OCI-LY1 (cell line): Measurements from ENCODE around the gene SLCO2A1.

Source experiments
- H2AFZ ChIP-seq: fragments of 200-600 bp; sonication (generic), shearing (Covaris generic); 2 replicates; pipeline ENCODE4 v1.6.0; 2014; ENCODE audit warnings: antibody characterized with exemption, mild to moderate bottlenecking, low read length
- H3F3A ChIP-seq: fragments of 200-600 bp; sonication (generic), shearing (Covaris generic); 2 replicates; pipeline ENCODE4 v1.6.0; 2014; ENCODE audit warnings: mild to moderate bottlenecking, antibody characterized with exemption, low read length, moderate library complexity; ENCODE audit not compliant: insufficient read depth
- H3K27ac ChIP-seq: fragments of 200-600 bp; sonication (generic); 2 replicates; pipeline ENCODE4 v1.5.1; 2014; ENCODE audit warnings: low read length, mixed run types, mild to moderate bottlenecking, low read depth; ENCODE audit not compliant: poor library complexity, severe bottlenecking
- H3K27me3 ChIP-seq: fragments of 200-600 bp; sonication (generic); 2 replicates; pipeline ENCODE4 v1.6.0; 2014; ENCODE audit warnings: antibody characterized with exemption, mild to moderate bottlenecking, low read length, moderate library complexity; ENCODE audit not compliant: insufficient read depth
- H3K36me3 ChIP-seq: fragments of 200-600 bp; sonication (generic); 2 replicates; pipeline ENCODE4 v1.6.1; 2014; ENCODE audit warnings: mild to moderate bottlenecking, antibody characterized with exemption, low read length, moderate library complexity, mixed read lengths; ENCODE audit not compliant: insufficient read depth
- H3K4me1 ChIP-seq: fragments of 200-600 bp; sonication (generic); 2 replicates; pipeline ENCODE4 v1.5.1; 2014; ENCODE audit warnings: mild to moderate bottlenecking, low read length, moderate library complexity; ENCODE audit not compliant: insufficient read depth, severe bottlenecking
- H3K4me2 ChIP-seq: fragments of 200-600 bp; sonication (generic), shearing (Covaris generic); 2 replicates; pipeline ENCODE4 v1.6.1; 2014; ENCODE audit warnings: low read length
- H3K4me3 ChIP-seq: fragments of 200-600 bp; sonication (generic); 2 replicates; pipeline ENCODE4 v1.5.1; 2014; ENCODE audit warnings: low read length, low read depth, mild to moderate bottlenecking, mixed read lengths; ENCODE audit not compliant: poor library complexity, severe bottlenecking
- H3K79me2 ChIP-seq: fragments of 200-600 bp; shearing (Covaris generic); 2 replicates; pipeline ENCODE4 v1.6.1; 2016; ENCODE audit warnings: mixed run types, low read length, mixed read lengths; ENCODE audit not compliant: insufficient read depth
- H3K9ac ChIP-seq: fragments of 200-600 bp; sonication (generic), shearing (Covaris generic); 2 replicates; pipeline ENCODE4 v1.6.1; 2014; ENCODE audit warnings: mild to moderate bottlenecking, low read length, mixed read lengths
- H3K9me2 ChIP-seq: fragments of 200-600 bp; sonication (generic), shearing (Covaris generic); 2 replicates; pipeline ENCODE4 v1.6.1; 2014; ENCODE audit warnings: low read depth, mild to moderate bottlenecking, low read length, mixed read lengths
- H3K9me3 ChIP-seq: fragments of 200-600 bp; shearing (Covaris generic); 2 replicates; pipeline ENCODE4 v1.6.1; 2014; ENCODE audit warnings: low read length, mixed read lengths
- H4K20me1 ChIP-seq: fragments of 200-600 bp; sonication (generic), shearing (Covaris generic); 2 replicates; pipeline ENCODE4 v1.6.0; 2016; ENCODE audit warnings: mild to moderate bottlenecking, low read length; ENCODE audit not compliant: insufficient read depth
- CTCF ChIP-seq: fragments of 200-600 bp; sonication (generic), shearing (Covaris generic); IDR thresholded peaks from 2 replicates; pipeline ENCODE4 v1.5.1; 2017; ENCODE audit warnings: mild to moderate bottlenecking, antibody characterized with exemption, low read length, moderate library complexity, mixed read lengths
- EZH2 ChIP-seq: fragments of 200-600 bp; sonication (generic), shearing (Covaris generic); IDR thresholded peaks from 2 replicates; pipeline ENCODE4 v1.8.0; 2017; ENCODE audit warnings: borderline replicate concordance, mixed run types, mild to moderate bottlenecking, antibody characterized with exemption, low read length, moderate library complexity, mixed read lengths

SLCO2A1 gene

GRCh38 chr3:133954717-133955360 lies 74.9 kb downstream of the SLCO2A1 start:
- Histone ChIP-seq H3K9me3 (no peaks in the 10 kb centered on the region), H4K20me1 (no peaks in the 10 kb centered on the region), H3K27me3 (peaks cover 17% of the 10 kb centered on the region), H3K9ac (no peak overlapping the region), H3K79me2 (no peaks in the 10 kb centered on the region), H3K27ac (no peak overlapping the region), H3K36me3 (no peaks in the 10 kb centered on the region), H3K4me1 (no peaks in the 10 kb centered on the region), H2AFZ (no peak overlapping the region), H3K4me2 (no peak overlapping the region), H3K9me2 (no peaks in the 10 kb centered on the region), H3F3A (no peaks in the 10 kb centered on the region), H3K4me3 (no peak overlapping the region)
- TF ChIP-seq CTCF, result no peak
- TF ChIP-seq EZH2, result no peak

- no peak overlapping the region for H3K27ac ChIP-seq
- no peaks in the 10 kb centered on the region for H4K20me1 ChIP-seq
- H3F3A ChIP-seq, result no peaks in the 10 kb centered on the region
- no peaks in the 10 kb centered on the region for H3K9me3 ChIP-seq
- H3K4me3 ChIP-seq, result no peak overlapping the region
- no peaks in the 10 kb centered on the region for H3K4me1 ChIP-seq
- H3K79me2 ChIP-seq, result no peaks in the 10 kb centered on the region
- TF ChIP-seq EZH2 (no peak), CTCF (no peak)
- H3K9ac ChIP-seq, result no peak overlapping the region
- H3K27me3 ChIP-seq, result peaks cover 17% of the 10 kb centered on the region
- H3K36me3 ChIP-seq, result no peaks in the 10 kb centered on the region
- H2AFZ ChIP-seq, result no peak overlapping the region
- no peak overlapping the region for H3K4me2 ChIP-seq
- H3K9me2 ChIP-seq, result no peaks in the 10 kb centered on the region
These were observed 76.4 kb downstream of the SLCO2A1 start for GRCh38 chr3:133953297-133953696.

- TF ChIP-seq CTCF, result no peak
- TF ChIP-seq EZH2, result no peak
- Histone ChIP-seq H3K27ac (no peak overlapping the region), H3K4me3 (no peak overlapping the region), H3K9ac (no peak overlapping the region), H3K36me3 (no peaks in the 10 kb centered on the region), H3K27me3 (peaks cover 28% of the 10 kb centered on the region), H3K79me2 (no peaks in the 10 kb centered on the region), H3K4me1 (no peaks in the 10 kb centered on the region), H3K4me2 (no peak overlapping the region), H3F3A (no peaks in the 10 kb centered on the region), H3K9me2 (no peaks in the 10 kb centered on the region), H4K20me1 (no peaks in the 10 kb centered on the region), H3K9me3 (no peaks in the 10 kb centered on the region), H2AFZ (no peak overlapping the region)
These were observed 80.3 kb downstream of the SLCO2A1 start for GRCh38 chr3:133949438-133949837.
